Kidney epithelial cell (primary cell): ENCODE data around the gene SEMA5A. TPM values are rescaled to one million over a fixed set of nuclear protein-coding genes. Genes with fewer than 3 reads are reported as not detected.
A peak's percentile ranks its signal among the peaks of the same experiment; 100 is the strongest.

Experiments
- DNase-seq: peaks from one replicate; pipeline ENCODE4 v3.0.0-alpha.2; 2010; ENCODE audit warnings: low read depth
- H3K27me3 ChIP-seq: 2 replicates; pipeline ENCODE4 v1.6.0; 2011; ENCODE audit warnings: low read length; ENCODE audit not compliant: control insufficient read depth, insufficient read depth
- H3K36me3 ChIP-seq: 2 replicates; pipeline ENCODE4 v1.5.1; 2011; ENCODE audit warnings: low read length; ENCODE audit not compliant: control insufficient read depth, insufficient read depth
- H3K4me3 ChIP-seq: 2 replicates; pipeline ENCODE4 v1.5.1; 2011; ENCODE audit warnings: low read depth, mild to moderate bottlenecking, control low read depth, low read length
- total RNA-seq: library from RNA; depleted of rRNA; stranded (reverse); fragments of >200 nt; gene quantifications from 2 replicates; pipeline ENCODE4 v1.2.3, GENCODE V29; 2015
- TF ChIP-seq, protein P1 (sequence below): IDR thresholded peaks from 2 replicates; pipeline ENCODE4 v1.5.1; 2011; ENCODE audit warnings: mild to moderate bottlenecking, moderate library complexity, low read length, control low read depth, inconsistent platforms; ENCODE audit not compliant: insufficient read depth, poor library complexity, severe bottlenecking

SEMA5A gene
- total RNA-seq, 1 donor from 2014 or later: 4.7 TPM

DNA sequence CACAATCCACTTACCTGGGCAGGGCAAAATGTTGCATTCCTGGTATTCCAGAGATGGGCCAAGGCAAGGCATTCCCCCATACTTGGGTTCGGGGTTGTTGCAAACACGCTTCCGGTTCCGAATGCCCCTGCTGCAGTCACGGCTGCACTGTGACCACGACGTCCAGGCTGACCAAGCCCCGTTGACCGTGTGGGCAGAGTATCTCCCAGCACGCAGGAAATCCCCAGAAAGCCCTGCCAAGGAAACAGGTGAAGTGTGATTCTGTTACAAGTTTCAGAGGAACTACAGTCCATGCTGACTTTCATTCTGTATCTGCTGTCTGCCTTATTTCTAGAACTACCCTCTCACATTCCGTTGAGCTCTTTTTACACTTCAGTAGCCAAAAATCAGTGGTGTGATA is 483.0 kb downstream of the SEMA5A start:
- Histone ChIP-seq H3K27me3 (no peaks in the 10 kb centered on the region), H3K4me3 (no peak overlapping the region), H3K36me3 (no peaks in the 10 kb centered on the region)
- TF ChIP-seq, protein P1, sequence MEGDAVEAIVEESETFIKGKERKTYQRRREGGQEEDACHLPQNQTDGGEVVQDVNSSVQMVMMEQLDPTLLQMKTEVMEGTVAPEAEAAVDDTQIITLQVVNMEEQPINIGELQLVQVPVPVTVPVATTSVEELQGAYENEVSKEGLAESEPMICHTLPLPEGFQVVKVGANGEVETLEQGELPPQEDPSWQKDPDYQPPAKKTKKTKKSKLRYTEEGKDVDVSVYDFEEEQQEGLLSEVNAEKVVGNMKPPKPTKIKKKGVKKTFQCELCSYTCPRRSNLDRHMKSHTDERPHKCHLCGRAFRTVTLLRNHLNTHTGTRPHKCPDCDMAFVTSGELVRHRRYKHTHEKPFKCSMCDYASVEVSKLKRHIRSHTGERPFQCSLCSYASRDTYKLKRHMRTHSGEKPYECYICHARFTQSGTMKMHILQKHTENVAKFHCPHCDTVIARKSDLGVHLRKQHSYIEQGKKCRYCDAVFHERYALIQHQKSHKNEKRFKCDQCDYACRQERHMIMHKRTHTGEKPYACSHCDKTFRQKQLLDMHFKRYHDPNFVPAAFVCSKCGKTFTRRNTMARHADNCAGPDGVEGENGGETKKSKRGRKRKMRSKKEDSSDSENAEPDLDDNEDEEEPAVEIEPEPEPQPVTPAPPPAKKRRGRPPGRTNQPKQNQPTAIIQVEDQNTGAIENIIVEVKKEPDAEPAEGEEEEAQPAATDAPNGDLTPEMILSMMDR: no peak
- DNase-seq: no peak

DNA sequence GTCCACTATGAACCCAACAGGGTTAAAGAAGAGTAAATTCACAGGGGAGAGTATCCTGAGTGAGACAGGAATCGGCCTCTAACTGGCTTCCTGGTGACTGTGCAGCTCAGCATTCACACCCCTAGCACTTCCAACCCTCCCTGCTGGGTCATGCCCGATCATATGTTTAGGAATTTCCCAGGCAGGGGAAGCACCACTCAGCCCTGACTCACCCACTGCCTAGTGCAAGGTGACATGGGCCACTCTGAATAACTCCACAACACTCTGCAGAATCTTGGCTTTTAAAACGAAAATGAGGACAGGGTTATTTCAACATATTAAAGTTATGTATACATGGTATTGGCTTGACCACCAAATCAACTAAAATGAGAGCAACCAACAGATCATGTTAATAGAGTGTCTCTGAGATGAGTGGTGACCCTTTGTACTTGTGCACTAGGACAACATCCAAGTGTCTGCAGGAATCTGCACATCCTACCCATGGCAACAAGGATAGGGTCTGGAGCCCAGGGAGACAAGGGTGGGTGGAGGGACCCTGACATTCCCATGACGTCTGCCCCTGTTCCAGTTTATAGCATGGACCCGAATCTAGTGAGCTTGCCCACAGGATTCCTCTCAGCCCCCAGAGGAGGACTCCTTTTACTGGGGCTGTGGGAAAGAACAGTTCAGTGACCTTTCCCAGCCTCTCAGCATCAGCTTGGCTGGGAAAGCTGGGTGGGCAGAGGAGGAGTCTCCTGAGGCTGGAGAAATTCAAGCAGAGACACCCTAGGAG is 485.8 kb downstream of the SEMA5A start:
- H3K27me3 ChIP-seq: no peaks in the 10 kb centered on the region
- DNase-seq: peak; percentile 91
- no peak overlapping the region for H3K4me3 ChIP-seq
- TF ChIP-seq, protein P1: no peak
- no peaks in the 10 kb centered on the region for H3K36me3 ChIP-seq

DNA sequence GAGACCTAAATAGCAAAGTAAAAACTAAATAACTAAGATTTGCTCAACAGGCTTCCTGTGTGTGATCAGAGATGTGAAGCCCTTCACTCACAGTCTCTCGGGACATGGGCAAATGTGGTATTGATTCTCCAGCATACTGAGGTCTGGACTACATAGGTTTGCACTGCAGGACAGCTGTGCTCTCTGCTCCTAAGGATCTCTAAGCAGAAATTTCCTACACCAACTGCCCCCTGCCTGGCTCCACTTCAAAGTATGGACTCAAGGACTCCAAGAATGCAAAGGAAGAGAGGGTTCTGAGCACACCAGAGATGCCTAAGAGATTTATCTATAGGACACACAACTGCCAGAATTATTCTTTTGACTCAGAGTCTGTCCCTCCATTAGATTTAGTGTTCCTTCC is 487.2 kb downstream of the SEMA5A start:
- H3K4me3 ChIP-seq: no peak overlapping the region
- DNase-seq: no peak
- TF ChIP-seq, protein P1: no peak
- H3K27me3 ChIP-seq: no peaks in the 10 kb centered on the region
- no peaks in the 10 kb centered on the region for H3K36me3 ChIP-seq

DNA sequence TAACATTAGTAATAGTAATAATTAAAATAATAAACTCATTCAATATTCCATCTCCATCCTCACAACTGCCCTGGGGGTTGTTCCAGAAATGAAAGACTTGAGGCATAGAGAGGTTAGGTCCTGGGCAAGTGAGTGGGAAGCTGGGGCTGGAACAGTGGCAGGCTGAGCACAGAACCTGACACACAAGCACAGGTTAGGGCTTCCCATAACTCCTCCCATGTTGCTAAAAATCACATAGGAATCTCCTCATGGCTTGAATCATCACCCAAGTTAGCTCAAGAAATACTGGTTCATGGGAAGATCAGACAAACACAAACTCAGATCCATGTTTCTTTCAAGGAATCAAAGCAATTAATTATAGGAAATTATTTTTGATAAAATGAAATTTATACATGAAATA is 487.7 kb downstream of the SEMA5A start:
- Histone ChIP-seq H3K4me3 (no peak overlapping the region), H3K36me3 (no peaks in the 10 kb centered on the region), H3K27me3 (no peaks in the 10 kb centered on the region)
- no peak for DNase-seq
- TF ChIP-seq, protein P1: no peak

DNA sequence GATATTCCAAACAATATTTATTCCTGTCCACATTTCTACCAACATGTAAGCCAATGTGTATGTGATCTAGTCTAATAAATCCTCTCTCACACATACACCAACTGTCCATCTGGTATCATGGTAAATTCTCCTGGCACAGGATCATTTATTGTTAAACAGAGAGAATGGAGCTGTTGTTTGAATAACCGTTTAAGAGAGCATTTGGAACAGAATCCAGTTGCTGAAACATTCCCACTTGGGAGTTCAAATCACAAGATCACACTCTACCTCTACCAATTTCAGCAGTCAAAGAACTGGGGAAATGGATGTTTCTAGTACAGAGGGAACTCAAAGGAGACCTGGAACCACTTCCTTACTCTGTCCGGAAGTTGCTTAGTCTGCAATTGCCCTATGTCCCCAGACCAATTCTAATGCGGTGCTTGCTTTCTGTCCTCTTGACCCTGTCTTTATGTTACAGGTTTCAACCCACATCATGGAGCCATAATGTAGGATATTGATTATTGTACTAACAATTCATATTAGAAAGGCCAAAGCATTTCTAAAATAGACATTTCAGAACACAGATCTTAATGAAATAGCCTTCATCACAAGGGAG is 488.4 kb downstream of the SEMA5A start:
- no peak for DNase-seq
- TF ChIP-seq, protein P1: no peak
- no peaks in the 10 kb centered on the region for H3K27me3 ChIP-seq
- no peaks in the 10 kb centered on the region for H3K36me3 ChIP-seq
- no peak overlapping the region for H3K4me3 ChIP-seq
